Right lobe of liver (tissue), 4 donors: ENCODE data around the gene SCAMP2.

Experiments
- CTCF ChIP-seq, 4 donors: fragments of 200-600 bp in 3 of 4; fragments of 450-650 bp in 1 of 4; IDR thresholded peaks; one replicate each; pipeline versions ENCODE4 v1.5.1 to v1.8.0; 2016 to 2022; ENCODE audit warnings: antibody characterized with exemption in 4 of 4, mild to moderate bottlenecking in 2 of 4
- POLR2A ChIP-seq: fragments of 450-650 bp; IDR thresholded peaks from one replicate; pipeline ENCODE4 v1.6.1; 2017; ENCODE audit warnings: antibody characterized with exemption, mild to moderate bottlenecking
- donor health status: DM: no; HTN: no; CAD: no.
- donor health status: DM: no; HTN: no; CAD: no.
- donor health status: DM: no; HTN: yes; CAD: no.

GRCh38 chr15:74822233-74822632 lies 50.9 kb downstream of the SCAMP2 start:
- TF ChIP-seq CTCF (IDR thresholded peaks at IDR 0.05) (no peak), POLR2A (no peak)
